RPMI7951 (cell line): ENCODE data around the gene MUL1. TPM values are rescaled to one million over a fixed set of nuclear protein-coding genes. Genes with fewer than 3 reads are reported as not detected.

Source experiments
- DNase-seq: peaks from one replicate; pipeline ENCODE4 v3.0.0-alpha.2; 2012; ENCODE audit warnings: low read depth
- total RNA-seq: library from RNA; depleted of rRNA; stranded (reverse); fragments of >200 nt; shearing (Covaris generic); gene quantifications from 2 replicates; pipeline ENCODE4 v1.2.3, GENCODE V29; 2014

Gene MUL1
- total RNA-seq, 1 experiment from 2014 or later: 22.1 TPM

DNA sequence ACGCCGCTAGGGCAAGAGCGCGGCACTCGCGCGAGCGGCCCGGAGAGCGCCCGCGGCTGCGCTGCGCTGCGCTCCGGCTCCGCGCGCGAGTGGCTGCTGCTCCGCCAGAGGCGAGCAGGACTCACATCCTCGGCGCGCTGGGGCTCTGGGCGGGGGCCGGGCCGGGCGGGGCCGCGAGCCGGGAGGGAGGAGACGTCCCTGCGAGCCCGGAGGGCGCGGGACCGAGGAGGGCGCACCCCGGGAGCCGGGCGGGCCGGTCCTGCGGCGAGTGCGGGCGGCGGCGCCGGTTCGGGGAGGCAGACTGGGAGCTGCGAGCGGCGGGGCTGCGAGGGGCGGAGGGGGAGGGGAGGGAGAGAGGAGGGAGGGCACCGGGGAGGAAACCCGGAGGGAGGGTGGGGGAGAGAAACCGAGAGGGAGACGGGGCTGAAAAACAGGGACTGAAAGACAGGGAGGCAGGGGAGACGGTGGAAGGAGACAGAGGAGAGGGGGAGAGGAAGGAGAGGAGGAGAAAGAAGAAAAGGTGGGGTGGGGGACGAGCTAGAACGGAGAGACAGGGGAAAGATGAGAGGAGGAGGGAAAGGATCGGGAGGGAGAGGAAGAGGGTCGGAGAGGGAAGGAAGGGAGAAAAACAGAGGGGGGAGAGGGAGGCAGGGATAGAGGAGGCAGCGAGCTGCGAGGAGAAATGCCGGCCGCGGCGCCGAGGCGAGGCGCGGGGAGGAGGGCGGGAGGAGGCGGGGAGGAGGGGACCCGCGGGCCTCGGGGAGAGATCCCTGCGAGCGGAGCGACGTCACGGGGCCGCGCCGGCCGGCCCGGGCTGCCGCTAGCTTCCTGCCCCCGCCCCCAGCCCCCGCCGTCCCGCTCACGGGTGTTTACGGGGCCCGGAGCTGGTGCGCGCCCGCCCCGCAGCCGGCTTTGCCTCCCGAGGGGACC lies 22.2 kb downstream of the MUL1 start, which contains the start of gene CAMK2N1:
Gene CAMK2N1, minus strand, starts transcription at position 684 of the 930 bp plus-strand sequence. CDS start 831 bp downstream, outside the sequence.
- peak; percentile 69 for DNase-seq

DNA sequence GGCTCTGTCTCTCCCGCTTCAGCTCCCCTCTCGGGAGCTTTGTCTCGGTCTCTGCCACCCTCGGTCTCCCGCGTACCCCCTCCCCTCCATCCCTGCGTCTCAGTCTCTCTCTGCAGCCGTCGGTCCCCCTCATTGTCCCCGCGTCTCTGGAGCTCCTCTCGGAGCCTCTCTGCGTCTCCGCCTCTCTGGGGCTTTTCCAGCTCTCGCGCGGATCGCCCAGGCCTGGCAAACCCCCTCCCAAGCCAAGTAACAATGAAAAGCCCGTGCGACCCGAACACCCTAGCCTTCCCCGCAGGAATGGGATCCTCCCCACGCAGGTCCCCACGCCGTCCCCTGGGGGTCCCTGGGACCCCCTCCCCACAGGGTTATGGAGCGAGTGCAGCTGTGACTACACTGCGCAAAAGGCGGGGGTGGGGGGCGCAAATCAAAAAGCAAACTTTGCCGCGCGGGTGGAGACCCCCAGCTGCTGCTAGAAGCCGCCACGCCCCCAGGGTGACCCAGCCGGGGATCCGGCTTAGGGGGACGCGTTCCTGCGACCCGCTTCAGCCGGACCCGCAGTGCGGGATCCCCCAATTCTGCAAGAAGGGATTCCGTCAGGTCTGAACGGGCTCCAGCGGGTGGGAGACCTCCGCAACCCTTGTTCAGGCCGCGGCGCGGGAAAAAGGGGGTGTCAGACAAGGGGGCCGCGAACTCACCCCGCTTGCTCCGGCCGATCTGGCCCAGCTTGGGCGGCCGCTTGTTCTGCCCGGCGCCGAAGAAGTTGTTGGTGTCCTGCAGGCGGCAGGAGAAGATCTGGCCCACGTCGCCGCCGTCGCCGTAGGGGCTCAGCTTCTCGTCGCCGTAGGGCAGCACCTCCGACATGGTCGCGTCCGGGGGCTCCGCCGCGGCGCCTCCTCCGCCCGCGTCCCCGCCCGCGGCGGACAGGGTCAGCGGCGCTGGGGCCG lies 23.2 kb downstream of the MUL1 start:
- no peak for DNase-seq

DNA sequence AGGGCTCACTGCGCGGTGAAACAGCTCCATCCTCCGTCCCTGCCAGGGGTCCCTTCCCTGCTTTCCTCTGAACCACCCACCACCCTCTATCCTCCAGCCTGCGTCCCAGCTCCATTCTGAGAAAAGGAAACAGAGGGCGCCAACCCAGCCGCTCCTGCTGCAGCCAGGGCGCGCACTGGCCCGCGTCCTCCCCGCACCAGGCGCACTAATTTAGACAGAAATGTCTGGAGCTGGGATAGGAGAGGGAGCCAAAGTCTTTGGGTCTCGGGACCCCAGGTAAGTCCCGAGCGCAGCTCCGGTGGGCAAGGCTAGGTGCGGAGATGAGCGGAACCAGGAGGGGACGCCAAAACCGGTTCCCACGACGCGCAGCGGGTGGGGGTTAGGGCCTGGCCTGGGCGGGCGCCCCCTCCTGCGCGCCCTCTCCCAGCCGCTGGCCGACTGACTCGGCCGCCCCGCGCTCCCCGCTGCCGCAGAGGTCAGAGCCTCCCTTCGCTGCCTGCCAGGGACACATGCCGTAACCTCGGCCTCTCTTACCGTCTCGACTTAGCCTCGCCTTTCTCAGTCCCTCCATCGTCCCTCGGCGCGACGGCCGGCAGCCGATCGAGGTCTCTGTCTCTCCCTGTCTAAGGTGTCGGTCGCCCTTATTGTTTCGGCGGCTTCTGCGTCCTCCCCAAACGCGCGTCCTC lies 24.0 kb downstream of the MUL1 start:
- DNase-seq: no peak

DNA sequence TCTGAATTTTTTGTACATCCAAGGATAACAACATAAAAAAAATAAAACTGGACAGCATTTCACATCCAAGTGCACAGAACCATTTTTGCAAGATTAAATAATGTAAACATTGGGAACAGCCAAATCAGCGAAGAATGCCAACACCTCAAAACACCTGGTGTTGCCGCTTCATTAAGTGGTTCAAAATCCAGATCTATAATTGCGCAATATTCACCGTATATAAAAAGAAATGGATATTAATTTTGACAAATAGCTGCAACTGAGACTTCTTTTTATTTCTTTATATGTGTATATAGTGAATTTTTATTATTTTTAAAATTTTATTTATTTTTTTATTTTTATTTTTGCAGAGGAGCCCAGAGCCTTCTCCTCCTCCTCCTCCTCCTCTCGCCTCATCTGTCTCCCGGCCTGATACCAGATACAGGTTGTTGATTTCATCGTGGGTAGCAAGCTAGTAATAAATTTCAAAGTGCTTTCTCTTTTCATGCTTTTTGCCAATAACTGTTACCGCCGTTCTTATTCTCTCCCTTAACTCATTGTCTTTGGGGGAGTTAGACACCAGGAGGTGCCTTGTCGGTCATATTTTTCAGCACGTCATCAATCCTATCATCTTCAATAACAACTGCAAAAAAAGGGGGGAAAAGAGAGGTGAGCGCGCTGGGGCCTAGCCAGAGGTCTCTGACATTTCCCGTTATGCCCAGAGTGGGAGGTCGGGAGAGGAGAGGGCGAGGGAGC lies 24.7 kb downstream of the MUL1 start:
- no peak for DNase-seq

DNA sequence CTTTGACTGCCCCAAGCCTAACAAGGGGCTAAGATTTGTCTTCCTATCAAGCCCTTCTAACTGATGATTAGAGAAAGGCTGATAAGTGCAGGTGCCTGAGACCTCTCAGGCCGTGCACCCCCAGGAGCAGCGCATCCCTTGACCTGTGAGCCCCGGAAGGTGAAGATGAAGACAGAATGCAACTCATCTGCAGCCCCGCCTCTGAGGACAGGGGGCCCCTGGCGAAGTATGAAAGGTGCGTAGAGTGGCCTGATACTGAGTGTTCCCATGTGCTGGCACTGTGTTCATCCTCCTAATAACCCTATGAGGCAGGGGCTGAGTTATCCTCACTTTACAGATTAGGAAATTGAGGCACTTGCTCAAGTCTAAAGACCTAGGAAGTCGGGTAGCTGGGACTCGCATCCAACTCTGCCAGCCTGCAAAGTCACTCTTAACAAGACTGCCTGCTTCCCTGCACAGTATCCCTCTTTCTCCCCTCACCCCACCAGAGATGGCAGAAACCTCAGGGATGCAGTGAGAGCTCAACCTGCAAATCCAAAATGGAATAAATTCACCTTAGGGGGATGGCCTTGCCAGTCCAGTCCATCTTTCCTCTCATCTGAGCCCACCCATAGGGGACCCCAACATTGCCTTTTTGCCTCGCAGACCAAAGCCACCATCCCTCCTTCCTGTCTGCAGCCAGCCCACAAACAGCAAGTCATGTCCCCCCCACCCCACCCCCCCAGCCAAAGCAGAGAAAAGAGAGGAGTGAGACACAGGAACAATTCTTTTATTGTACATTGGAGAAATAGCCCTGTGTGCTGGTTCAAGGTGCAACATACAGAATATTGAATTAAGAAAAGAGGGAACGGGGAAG lies 26.1 kb downstream of the MUL1 start:
- no peak for DNase-seq

DNA sequence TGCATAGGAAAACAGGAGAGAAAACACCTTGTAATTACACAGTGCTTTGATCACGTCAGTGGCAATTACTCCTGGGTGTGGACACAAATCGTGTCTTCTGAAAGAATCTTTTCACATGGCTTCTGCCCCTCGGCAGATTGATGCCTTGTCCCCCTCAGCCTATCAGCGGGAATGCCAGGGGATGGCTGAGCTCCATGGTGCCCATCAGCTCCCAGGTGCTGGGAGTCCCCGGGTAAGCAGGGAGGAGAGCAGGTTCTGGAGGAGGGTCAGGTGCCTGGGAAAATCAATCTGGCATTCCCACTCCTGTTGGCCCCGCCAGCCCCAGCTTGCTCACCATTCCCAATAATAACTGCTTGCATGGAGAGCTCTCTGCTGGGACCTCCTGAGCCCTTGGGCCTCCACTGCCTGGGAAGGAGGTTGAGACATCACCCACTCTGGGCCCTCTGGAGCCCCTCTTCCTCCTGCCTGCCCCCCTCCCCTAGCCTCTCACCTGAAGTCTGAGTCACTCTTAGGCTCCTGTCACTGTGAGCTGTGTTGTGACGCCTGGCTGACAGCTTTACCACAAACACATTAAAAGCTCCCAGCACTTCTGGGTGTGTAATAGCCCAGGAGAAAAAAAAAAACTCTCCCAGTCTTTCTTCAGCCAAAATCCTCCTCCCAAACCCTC lies 26.9 kb downstream of the MUL1 start:
- DNase-seq: no peak

DNA sequence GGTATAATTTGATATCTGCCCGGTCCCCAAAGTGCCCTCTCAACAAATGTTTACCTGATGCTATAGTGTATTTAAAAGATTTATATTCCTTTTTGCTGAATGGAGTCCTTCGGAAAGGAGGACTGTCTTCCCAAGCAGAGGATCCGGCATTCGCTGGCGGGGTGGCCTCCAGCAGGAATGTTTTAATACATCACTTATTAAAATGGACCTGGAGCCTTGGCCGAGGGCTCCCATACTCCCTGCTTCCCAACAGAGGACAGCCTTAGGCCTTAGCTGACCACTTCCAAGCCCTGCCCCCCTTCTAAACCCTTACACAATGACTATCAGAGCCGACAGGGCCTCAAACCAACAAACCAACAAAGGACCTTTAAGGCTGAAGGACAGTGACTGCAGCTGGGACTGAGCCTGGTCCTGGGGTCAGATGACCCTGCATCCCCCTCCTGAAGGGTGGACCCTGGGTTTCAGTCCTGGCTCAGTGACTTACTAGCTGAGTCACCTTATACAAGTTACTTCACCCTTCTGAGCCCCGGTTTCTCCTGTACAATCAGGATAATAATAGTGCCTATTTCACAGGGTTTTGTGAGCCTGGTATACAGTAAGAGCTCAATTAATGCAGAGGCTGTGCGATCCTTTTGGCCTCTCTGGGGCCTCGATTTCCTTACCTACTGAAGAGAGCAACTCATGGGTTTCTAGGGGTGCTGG lies 27.6 kb downstream of the MUL1 start:
- DNase-seq: no peak

DNA sequence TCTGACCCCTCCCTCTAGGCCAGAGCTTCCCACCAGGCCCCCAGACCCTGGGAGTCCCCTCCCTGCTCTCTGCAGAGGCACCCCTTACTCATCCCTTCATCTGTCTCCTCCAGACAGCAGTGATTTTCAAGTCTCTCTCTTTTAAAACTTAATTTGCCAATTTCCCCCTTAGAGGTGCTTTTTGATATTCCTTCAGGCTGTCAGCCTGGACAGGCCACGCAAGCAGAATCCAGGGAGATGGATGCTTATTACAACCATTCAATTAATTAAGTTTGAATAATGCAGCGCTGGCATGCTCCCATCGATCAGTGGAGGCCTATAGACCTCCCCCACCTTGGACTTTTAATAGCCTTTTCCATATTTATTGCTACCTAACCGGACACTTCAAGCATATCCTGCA lies 28.1 kb downstream of the MUL1 start:
- DNase-seq: no peak

DNA sequence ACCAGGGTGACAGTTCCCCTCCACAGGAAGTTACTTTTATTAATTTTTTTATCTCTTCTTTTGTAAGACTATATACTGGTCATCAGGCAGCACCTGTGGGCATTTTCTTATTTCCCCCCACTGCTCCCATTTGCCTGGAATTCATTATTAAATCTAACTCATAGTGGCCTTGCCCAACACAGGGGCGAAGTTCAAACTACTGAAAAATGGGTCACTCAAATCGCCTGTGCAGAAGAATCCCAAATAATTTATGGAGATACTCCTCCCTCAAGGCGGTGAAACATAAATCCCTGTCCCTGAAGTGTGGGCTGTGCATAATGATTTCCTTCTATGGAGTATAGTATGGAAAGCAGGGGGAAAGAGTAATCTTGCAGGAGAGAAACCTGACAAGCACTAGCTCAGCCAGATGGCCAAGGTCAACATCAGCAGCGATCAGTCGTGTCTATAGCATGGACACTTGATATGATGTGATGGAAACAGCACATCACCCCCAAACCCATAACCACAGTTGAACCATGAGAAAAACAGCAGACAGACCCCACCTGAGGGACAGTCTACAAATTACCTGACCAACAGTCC lies 29.8 kb downstream of the MUL1 start:
- DNase-seq: no peak

DNA sequence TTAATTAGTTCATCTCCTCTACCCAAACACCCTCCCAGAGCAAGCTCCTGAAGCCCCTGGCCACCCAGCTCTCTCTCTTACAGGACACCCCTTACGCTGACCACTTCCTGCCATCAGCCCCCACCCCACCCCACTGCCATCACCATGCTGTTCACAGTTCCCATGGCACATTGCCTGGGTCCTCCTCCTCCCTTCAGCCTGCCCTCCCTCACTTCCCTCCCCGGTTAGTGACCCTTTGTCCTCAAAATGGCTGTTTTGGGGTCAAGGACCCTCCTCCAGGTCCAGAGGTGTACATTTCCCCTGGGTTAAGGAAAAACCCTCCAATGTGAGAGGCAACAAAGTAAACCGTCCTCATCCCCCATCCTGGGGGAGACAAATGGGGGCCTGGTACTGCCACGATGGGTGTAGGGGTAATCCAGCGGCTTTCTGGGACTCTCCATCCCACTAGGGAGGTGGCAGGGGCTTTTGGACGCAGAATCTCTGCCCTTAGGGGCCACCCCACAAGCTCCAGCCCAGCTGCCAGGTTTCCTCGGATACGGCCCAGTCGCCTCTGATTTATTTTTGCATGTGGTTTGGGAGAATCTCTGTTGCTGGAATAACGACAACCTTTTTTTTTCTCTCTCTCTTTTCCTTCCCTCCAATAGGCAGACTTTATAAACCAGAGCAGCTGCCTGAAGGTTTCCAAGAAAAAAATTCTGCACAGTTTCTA lies 30.4 kb downstream of the MUL1 start:
- peak; percentile 64 for DNase-seq

DNA sequence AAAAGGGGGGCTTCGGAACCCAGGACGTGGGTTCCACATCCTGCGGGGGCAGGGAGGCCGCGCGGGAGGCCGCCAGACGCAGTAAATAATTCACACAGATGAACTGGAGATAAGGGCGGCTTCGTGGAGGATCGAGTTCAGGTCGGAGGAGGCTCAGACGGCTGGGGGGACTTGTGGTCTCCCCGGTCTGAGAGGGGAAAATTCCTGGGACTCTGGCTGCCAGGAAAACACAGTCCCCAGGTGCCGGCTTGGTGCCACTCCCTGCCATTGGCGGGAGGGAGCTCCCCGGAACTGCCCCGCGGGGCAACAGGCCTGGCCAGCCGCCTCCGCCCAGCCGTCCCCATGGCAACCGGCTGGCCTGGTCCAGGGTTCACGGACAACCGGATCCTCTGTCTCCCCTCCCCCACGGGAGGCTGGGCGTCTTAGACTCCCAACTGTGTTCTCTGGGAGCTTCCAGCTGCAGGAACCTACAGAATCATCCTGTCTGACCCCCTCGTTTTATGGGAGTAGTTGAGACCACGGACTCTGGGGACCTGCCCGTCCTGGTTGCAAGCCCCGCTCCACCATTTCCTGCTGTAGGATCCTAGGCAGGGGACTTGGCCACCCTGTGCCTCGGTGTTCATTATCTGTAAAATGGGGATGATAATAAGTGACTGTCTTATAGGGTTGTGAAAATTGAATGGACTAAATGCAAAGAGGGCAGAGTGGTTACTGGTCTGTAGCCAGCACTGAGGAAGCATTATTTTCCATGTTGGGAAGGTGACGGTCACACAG lies 31.5 kb downstream of the MUL1 start:
- DNase-seq: peak; percentile 84

DNA sequence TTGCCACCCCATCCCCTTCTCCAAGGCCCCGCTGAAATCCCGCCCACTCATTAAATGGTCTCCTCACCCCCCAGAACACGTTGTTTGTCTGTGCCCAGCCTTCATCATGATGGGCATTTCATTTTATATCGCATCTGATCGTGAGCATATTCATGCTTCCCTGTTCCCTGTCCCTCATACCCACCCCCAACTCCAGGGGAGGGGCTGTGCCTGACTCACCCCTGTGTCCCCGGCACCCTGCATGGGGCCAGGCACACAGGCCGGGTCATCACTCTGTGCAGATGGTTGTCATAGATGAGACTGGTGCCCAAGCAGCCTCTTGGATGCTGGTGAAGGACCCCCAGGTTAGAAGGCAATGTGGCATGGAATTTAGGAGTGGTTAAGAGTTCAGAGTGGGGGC lies 33.0 kb downstream of the MUL1 start:
- DNase-seq: no peak

DNA sequence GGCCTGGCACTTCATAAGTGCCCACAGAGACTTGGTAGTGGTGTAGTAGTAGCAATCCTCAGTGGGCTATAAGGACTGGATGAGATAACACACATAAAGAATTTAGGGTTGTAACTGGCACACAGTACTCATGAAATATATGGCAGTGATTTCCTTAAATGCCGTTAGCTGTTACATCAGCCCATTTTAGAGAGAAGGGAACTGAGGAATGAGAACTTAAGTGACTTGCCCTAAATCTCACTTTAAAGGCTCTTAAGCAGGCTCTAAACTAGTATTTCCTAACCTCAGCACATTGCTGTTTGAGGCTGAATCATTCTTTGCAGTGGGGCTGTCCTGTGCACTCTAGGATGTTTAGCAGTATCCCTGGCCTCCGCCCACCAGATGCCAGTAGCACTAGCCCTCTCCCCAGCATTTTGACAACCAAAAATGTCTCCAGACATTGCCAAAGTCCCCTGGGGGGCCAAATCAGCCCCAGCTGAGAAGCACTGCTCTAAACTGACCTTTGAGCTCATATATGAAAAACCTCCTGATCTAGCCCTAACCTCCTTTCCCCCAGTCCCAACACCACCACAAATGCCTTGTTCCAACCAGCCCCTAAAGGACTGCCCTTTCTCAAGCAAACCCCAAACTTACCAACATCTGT lies 33.5 kb downstream of the MUL1 start:
- no peak for DNase-seq

DNA sequence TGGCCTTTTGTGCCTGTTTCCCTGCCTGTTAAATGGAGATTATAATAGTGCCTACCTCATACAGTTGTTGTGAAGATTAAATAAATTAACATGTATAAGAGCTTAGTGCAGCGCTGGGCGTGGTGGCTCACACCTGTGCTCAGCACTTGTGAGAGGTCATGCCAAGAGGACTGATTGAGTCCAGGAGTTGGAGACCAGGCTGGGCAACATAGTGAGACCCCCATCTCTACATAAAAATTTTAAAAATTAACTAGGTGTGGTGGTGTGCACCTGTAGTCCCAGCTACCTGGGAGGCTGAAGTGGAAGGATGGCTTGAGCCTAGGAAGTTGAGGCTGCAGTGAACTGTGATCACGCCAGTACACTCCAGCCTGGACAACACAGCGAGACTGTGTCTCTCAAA lies 34.1 kb downstream of the MUL1 start:
- no peak for DNase-seq

DNA sequence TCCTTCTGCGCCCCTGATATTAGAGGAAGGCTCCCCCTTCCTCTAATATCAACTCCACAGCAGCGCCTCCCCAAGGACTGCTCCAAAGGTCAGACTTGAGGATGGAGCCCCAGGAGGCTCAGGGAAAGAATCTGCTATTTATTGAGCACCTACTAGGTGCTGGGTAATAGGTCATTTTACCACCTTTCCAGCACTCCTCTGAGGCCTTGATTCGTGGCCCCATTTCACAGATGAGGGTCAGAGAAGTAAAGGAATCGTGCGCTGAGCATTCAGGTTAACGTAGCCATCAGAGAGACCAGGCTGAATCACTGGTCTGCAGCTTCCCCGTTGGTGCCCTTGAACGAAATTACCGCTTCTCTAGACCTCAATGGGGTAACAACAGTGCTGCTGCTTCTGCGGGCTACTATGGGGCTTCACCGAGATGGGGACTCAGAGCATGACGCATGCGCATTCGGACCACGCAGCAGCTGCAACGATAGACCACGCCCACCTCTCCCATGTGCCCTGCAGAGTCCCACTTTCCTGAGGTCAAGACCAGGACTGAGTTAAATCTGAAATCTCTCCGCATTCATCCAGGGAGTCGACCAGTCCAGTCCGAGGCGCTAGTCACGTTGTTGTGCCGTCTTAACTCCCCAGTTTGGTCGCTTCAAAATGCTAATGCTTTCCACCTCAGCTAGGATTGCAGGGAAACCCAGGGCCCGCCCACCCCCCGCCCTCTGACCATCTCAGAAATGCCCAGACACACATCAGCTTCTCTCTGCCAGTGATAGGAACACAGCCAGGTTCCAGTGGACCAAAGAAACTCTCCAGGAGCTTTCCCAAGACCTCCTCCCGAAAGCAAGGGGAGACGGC lies 34.9 kb downstream of the MUL1 start:
- no peak for DNase-seq

DNA sequence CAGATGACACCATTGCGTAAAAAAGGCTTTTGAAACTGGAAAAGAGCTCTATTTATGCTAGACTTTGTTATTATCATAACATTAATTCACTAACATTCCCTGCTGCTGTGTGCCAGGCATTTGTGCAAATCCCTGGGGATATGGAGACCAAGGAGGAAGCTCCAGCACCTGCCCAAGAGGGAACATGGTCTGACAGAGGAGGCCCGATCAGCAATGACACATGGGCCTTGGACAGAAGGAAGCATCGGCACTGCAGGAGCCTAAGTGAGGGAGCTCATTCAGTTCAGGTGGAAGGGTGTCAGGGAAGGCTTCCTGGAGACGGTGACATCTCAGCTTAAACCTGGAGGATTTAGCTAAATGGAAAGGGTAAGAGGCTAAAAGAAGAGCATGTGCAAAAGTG lies 35.8 kb downstream of the MUL1 start:
- no peak for DNase-seq
